Measurements from ENCODE around the gene CCNI.

DNA sequence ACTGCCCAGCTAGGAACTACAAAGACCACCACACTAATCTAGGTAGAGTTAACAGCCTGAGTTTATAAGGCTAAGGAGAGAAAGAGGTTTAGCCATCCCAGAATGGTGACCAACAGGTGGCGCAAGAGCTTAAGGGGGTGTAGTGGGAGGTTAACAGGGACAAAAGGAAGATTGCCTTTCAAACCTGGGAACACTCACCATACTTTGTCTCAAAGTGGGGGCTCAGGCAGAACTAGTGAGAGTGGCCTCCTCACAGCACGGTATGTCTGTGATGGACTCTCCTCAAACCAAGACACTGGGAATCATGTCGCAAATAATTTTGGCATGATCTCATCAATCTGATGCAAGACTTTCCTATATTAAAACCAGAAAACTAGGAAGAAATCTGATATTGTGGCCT is 23.4 kb downstream of the CCNI start:
- TF ChIP-seq CTCF (IDR thresholded peaks at IDR 0.05) (peak; percentile 59), MAX (CRISPR knock-in tag; IDR thresholded peaks at IDR 0.05) (no peak), ZBTB21 (CRISPR knock-in tag; IDR thresholded peaks at IDR 0.05; ENCODE audit: borderline replicate concordance) (no peak), CREB1 (CRISPR knock-in tag; IDR thresholded peaks at IDR 0.05) (no peak), FOXJ3 (CRISPR knock-in tag; IDR thresholded peaks at IDR 0.05; ENCODE audit: borderline replicate concordance) (no peak), SMAD3 (CRISPR knock-in tag; IDR thresholded peaks at IDR 0.05; ENCODE audit: borderline replicate concordance) (no peak), ZNF423 (CRISPR knock-in tag; IDR thresholded peaks at IDR 0.05) (no peak), CBFB (CRISPR knock-in tag; IDR thresholded peaks at IDR 0.05; ENCODE audit: low read depth) (no peak), ZNF138 (CRISPR knock-in tag; conservative IDR thresholded peaks at IDR 0.05) (no peak)
